GM12878 (cell line): ENCODE measurements around the gene ZNF423. TPM values are rescaled to one million over a fixed set of nuclear protein-coding genes. Genes with fewer than 3 reads are reported as not detected.

Experiments used
- ATAC-seq: fragments of 200-7000 bp; cut with Tn5 transposase; 3 replicates; pipeline ENCODE4 v1.9.1; 2020; ENCODE audit warnings: mild to moderate bottlenecking, moderate library complexity
- BruUV-seq: library from RNA; stranded (reverse); fragments of 400-500 nt; replicated peaks from 2 replicates; lab custom pipeline; 2021; lab: Mats Ljungman, UMichigan
- CTCF ChIA-PET: fragments of 300-600 bp; sonication (Branson Sonifier 250); formaldehyde crosslinking; extraction: SDS; loops from one replicate; lab custom pipeline; 2021; ENCODE audit warnings: inconsistent platforms; lab: Yijun Ruan, JAX
- POLR2A ChIA-PET: fragments of 350-600 bp; formaldehyde crosslinking; extraction: SDS; loops from one replicate; lab custom pipeline; 2021; ENCODE audit warnings: inconsistent platforms; lab: Charles Lee
- RAD21 ChIA-PET: fragments of 300-600 bp; sonication (Branson Sonifier 250); formaldehyde crosslinking; loops from one replicate; lab custom pipeline; 2023; ENCODE audit warnings: antibody characterized with exemption; ENCODE audit not compliant: unreplicated experiment; lab: Charles Lee
- SMC1A ChIA-PET: fragments of 300-600 bp; sonication (Branson Sonifier 250); formaldehyde crosslinking; loops from one replicate; lab custom pipeline; 2023; ENCODE audit not compliant: unreplicated experiment, uncharacterized antibody; lab: Charles Lee
- DNase-seq: peaks from one replicate; pipeline ENCODE4 v3.0.0-alpha.2; 2011; ENCODE audit warnings: low read depth, low spot score
- FAIRE-seq: peaks from 3 replicates; lab custom pipeline; 2011; peaks lifted over from hg19 to GRCh38; lab: Jason Lieb, UNC
- H2AFZ ChIP-seq: 2 replicates; pipeline ENCODE4 v1.6.0; 2011; ENCODE audit warnings: low read depth, low read length, control low read depth; ENCODE audit not compliant: control insufficient read depth
- H3K27ac ChIP-seq: 2 replicates; pipeline ENCODE4 v1.5.1; 2011; ENCODE audit warnings: control low read depth; ENCODE audit not compliant: control insufficient read depth, insufficient read depth
- H3K27me3 ChIP-seq, 2 experiments: replicated peaks in 1 of 2; 2 replicates each; pipeline versions ENCODE4 v1.6.0 to v1.6.1; 2011; ENCODE audit warnings: low read length in 1 of 2; ENCODE audit not compliant: control insufficient read depth in 2 of 2, insufficient read depth in 2 of 2
- H3K36me3 ChIP-seq, 2 experiments: 2 replicates each; pipeline ENCODE4 v1.5.1; 2011; ENCODE audit warnings: low read length in 1 of 2; ENCODE audit not compliant: control insufficient read depth in 2 of 2, insufficient read depth in 2 of 2
- H3K4me1 ChIP-seq: 2 replicates; pipeline ENCODE4 v1.6.1; 2011; ENCODE audit warnings: mild to moderate bottlenecking, low read length, moderate library complexity, mixed read lengths; ENCODE audit not compliant: control insufficient read depth, insufficient read depth
- H3K4me2 ChIP-seq: 2 replicates; pipeline ENCODE4 v1.6.0; 2011; ENCODE audit warnings: control low read depth; ENCODE audit not compliant: control insufficient read depth, insufficient read depth
- H3K4me3 ChIP-seq: fragments of 200-600 bp; sonication (generic); 2 replicates; pipeline ENCODE4 v1.5.1; 2016
- H3K79me2 ChIP-seq: 2 replicates; pipeline ENCODE4 v1.6.0; 2011; ENCODE audit warnings: low read length; ENCODE audit not compliant: control insufficient read depth, insufficient read depth
- H3K9ac ChIP-seq: 2 replicates; pipeline ENCODE4 v1.8.0; 2011; ENCODE audit warnings: low read length, control low read depth, mixed read lengths; ENCODE audit not compliant: control insufficient read depth, insufficient read depth
- H3K9me3 ChIP-seq: replicated peaks from 3 replicates; pipeline ENCODE4 v1.5.1; 2011; ENCODE audit warnings: mild to moderate bottlenecking, low read length; ENCODE audit not compliant: control insufficient read depth, insufficient read depth
- H4K20me1 ChIP-seq: 2 replicates; pipeline ENCODE4 v1.6.0; 2011; ENCODE audit not compliant: control insufficient read depth, insufficient read depth
- BRCA1 ChIP-seq: IDR thresholded peaks from 2 replicates; pipeline ENCODE4 v1.6.1; 2011; ENCODE audit warnings: low read depth, low read length, improper control_type of control experiment
- CBFB ChIP-seq: IDR thresholded peaks from 2 replicates; pipeline ENCODE4 v1.6.1; 2016; ENCODE audit warnings: antibody characterized with exemption, low read depth
- CBX5 ChIP-seq: sonication (generic); IDR thresholded peaks from 2 replicates; pipeline ENCODE4 v1.6.1; 2016; ENCODE audit warnings: low read depth, moderate library complexity, mild to moderate bottlenecking, inconsistent platforms
- CEBPB ChIP-seq, 2 experiments: fragments of 150-350 bp in 1 of 2; IDR thresholded peaks; 2 replicates each; pipeline ENCODE4 v1.6.1; 2012 to 2014; ENCODE audit warnings: low read depth in 2 of 2, low read length in 2 of 2, borderline replicate concordance in 1 of 2, inconsistent platforms in 1 of 2
- FOS ChIP-seq: IDR thresholded peaks from 3 replicates; pipeline ENCODE4 v1.6.1; 2011; ENCODE audit warnings: borderline replicate concordance; ENCODE audit not compliant: insufficient read length; ENCODE audit errors: extremely low read depth
- FOXM1 ChIP-seq: IDR thresholded peaks from 2 replicates; pipeline ENCODE4 v1.6.1; 2012; ENCODE audit warnings: low read depth, mild to moderate bottlenecking, inconsistent platforms, low read length, moderate library complexity
- GATAD2B ChIP-seq: fragments of 450-650 bp; conservative IDR thresholded peaks from 2 replicates; pipeline ENCODE4 v1.6.1; 2017; ENCODE audit warnings: low read depth, mild to moderate bottlenecking, moderate library complexity
- HDGF ChIP-seq: fragments of 450-650 bp; IDR thresholded peaks from 2 replicates; pipeline ENCODE4 v1.6.1; 2016; ENCODE audit warnings: antibody characterized with exemption
- MEF2A ChIP-seq: IDR thresholded peaks from 2 replicates; pipeline ENCODE4 v1.6.1; 2011; ENCODE audit warnings: low read depth, mild to moderate bottlenecking, low read length, moderate library complexity; ENCODE audit not compliant: insufficient read depth
- NBN ChIP-seq: fragments of 450-650 bp; IDR thresholded peaks from 2 replicates; pipeline ENCODE4 v1.6.1; 2016
- NR2C2 ChIP-seq: IDR thresholded peaks from 2 replicates; pipeline ENCODE4 v1.6.1; 2011; ENCODE audit warnings: borderline replicate concordance, low read depth; ENCODE audit not compliant: control insufficient read depth, insufficient read length
- NRF1 ChIP-seq: conservative IDR thresholded peaks from 2 replicates; pipeline ENCODE4 v1.6.1; 2011; ENCODE audit warnings: mild to moderate bottlenecking, low read depth, low read length, improper control_type of control experiment
- PML ChIP-seq: IDR thresholded peaks from 2 replicates; pipeline ENCODE4 v1.6.1; 2012; ENCODE audit warnings: low read length, inconsistent platforms
- RAD21 ChIP-seq: IDR thresholded peaks from 2 replicates; pipeline ENCODE4 v1.6.1; 2011; ENCODE audit warnings: mild to moderate bottlenecking, low read depth, low read length, moderate library complexity; ENCODE audit not compliant: insufficient read depth
- WRNIP1 ChIP-seq: IDR thresholded peaks from 2 replicates; pipeline ENCODE4 v1.6.1; 2011; ENCODE audit warnings: low read depth, low read length, improper control_type of control experiment, borderline replicate concordance
- WGBS: methylation state at CpG from one replicate; pipeline ENCODE4 v1.1.6; 2016; ENCODE audit warnings: low lambda C conversion rate; ENCODE audit not compliant: insufficient replicate concordance, insufficient coverage; ENCODE audit errors: missing lambda C conversion rate; 5-methylcytosine and 5-hydroxymethylcytosine counted together
- in situ Hi-C: fragments of 300-500 bp; cut with MboI; formaldehyde crosslinking; loops from 9 replicates; pipeline ENCODE4 v1.14.3; 2018; ENCODE audit warnings: mixed read lengths
- intact Hi-C: fragments of 100-400 bp; cut with micrococcal nuclease; formaldehyde crosslinking; loops from one replicate; pipeline ENCODE4 v1.14.2; 2022; ENCODE audit not compliant: unreplicated experiment
- polyA plus RNA-seq, 11 experiments: library from polyadenylated mRNA; depleted of rRNA in 4 of 11; unstranded in 6 of 11; stranded (reverse) in 5 of 11; fragments of >200 nt; fragmentation: Nextera tagmentation in 4 of 11; fragmentation: Illumina TruSeq in 1 of 11; extraction: Ambion mirVana in 4 of 11; extraction: Trizol in 1 of 11; gene quantifications; 1 replicate in 1 of 11; 2 replicates in 10 of 11; pipeline versions ENCODE4 v1.2.1 to v1.2.3, GENCODE V29; 2011 to 2016; ENCODE audit warnings: inconsistent platforms in 2 of 11, missing spikeins in 2 of 11, low read depth in 1 of 11
- total RNA-seq, 4 experiments: library from RNA; depleted of rRNA in 3 of 4; stranded (reverse); fragments of >200 nt in 3 of 4; fragmentation: Illumina TruSeq in 1 of 4; extraction: Trizol in 1 of 4; gene quantifications; 2 replicates each; pipeline versions ENCODE4 v1.2.1 to v1.2.3, GENCODE V29; 2013 to 2021
- TF ChIP-seq, protein P1 (sequence below): IDR thresholded peaks from 2 replicates; pipeline ENCODE4 v1.6.1; 2012; ENCODE audit warnings: low read depth, low read length, improper control_type of control experiment
- TF ChIP-seq, protein P2 (sequence below): fragments of 450-650 bp; IDR thresholded peaks from 2 replicates; pipeline ENCODE4 v1.6.1; 2016; ENCODE audit warnings: mild to moderate bottlenecking, moderate library complexity, borderline replicate concordance

The ZNF423 gene
- total and polyA plus RNA-seq, 10 of the 15 experiments (the other 5 are each of a cell fraction or from before 2014, with no cell fraction given), result 0.03 to 0.64 (median 0.10) TPM

DNA sequence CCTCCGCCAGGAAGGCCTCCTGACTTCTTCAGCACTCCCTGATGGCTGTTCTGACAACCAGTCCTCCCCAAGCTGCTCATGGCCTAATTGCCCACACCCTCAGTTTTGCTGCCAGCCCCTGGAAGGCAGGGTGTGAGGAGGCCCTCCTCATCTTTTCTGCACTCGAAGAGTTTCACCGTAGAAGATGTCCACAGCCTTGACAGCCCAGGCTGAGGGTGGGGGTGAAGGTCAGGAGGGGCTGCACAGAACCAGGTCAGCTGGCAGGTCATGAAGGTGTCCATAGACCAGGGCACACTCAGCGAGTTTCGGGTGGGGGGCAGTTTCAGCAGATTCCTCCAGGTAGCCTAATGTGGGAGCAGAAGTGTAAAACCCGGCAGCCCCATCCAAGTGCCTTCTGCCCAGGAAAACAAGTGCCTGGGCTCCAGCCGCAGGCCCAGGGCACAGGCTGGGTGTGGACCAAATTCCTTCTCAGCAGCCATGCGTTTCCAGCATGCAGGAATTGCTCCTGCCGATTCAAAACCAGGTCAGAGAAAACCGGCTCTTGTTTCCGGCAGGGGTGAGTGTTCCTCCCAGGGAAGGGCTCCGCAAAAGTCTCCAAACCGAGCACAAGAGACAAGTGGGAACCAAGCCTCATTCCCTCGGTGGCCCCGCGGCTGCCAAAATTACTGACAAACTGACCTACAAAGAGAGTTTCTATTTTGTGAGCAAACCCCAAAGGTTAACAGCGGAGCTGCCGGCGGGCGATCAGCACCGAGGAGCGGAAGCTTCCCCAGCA lies 253.5 kb downstream of the ZNF423 start:
- no peak for FAIRE-seq
- in situ Hi-C loops (no loop called here), intact Hi-C loops (no loop called here)
- Histone ChIP-seq H3K79me2 (no peaks in the 10 kb centered on the region), H3K4me1 (peaks cover 25% of the 10 kb centered on the region), H3K4me2 (no peak overlapping the region), H3K9me3 (no peaks in the 10 kb centered on the region), H3K9ac (no peak overlapping the region), H2AFZ (no peak overlapping the region), H3K4me3 (no peak overlapping the region), H3K36me3 (no peaks in the 10 kb centered on the region), H3K27me3 (no peaks in the 10 kb centered on the region), H4K20me1 (no peaks in the 10 kb centered on the region), H3K27ac (no peak overlapping the region)
- DNase-seq, result no peak
- POLR2A ChIA-PET, result no interaction called here
- CTCF ChIA-PET, result no interaction called here
- WGBS, result 63% methylated on average over 22 of the region's 22 CpGs
- SMC1A ChIA-PET, result no interaction called here
- RAD21 ChIA-PET, result no interaction called here
- no TSS peak for BruUV-seq
- ATAC-seq, result no peak
- TF ChIP-seq FOS (no peak), NR2C2 (no peak), PML (no peak), BRCA1 (no peak), NBN (no peak), CBX5 (no peak), NRF1 (no peak), FOXM1 (no peak), MEF2A (no peak), WRNIP1 (no peak), HDGF (no peak), CEBPB (IDR thresholded peaks at IDR 0.05; ENCODE audit: borderline replicate concordance in 1 of 2, low read depth in 2 of 2, low read length in 2 of 2) (no peak), GATAD2B (no peak), RAD21 (no peak), CBFB (no peak)
- TF ChIP-seq, protein P1, sequence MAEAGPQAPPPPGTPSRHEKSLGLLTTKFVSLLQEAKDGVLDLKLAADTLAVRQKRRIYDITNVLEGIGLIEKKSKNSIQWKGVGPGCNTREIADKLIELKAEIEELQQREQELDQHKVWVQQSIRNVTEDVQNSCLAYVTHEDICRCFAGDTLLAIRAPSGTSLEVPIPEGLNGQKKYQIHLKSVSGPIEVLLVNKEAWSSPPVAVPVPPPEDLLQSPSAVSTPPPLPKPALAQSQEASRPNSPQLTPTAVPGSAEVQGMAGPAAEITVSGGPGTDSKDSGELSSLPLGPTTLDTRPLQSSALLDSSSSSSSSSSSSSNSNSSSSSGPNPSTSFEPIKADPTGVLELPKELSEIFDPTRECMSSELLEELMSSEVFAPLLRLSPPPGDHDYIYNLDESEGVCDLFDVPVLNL, result no peak
- TF ChIP-seq, protein P2, sequence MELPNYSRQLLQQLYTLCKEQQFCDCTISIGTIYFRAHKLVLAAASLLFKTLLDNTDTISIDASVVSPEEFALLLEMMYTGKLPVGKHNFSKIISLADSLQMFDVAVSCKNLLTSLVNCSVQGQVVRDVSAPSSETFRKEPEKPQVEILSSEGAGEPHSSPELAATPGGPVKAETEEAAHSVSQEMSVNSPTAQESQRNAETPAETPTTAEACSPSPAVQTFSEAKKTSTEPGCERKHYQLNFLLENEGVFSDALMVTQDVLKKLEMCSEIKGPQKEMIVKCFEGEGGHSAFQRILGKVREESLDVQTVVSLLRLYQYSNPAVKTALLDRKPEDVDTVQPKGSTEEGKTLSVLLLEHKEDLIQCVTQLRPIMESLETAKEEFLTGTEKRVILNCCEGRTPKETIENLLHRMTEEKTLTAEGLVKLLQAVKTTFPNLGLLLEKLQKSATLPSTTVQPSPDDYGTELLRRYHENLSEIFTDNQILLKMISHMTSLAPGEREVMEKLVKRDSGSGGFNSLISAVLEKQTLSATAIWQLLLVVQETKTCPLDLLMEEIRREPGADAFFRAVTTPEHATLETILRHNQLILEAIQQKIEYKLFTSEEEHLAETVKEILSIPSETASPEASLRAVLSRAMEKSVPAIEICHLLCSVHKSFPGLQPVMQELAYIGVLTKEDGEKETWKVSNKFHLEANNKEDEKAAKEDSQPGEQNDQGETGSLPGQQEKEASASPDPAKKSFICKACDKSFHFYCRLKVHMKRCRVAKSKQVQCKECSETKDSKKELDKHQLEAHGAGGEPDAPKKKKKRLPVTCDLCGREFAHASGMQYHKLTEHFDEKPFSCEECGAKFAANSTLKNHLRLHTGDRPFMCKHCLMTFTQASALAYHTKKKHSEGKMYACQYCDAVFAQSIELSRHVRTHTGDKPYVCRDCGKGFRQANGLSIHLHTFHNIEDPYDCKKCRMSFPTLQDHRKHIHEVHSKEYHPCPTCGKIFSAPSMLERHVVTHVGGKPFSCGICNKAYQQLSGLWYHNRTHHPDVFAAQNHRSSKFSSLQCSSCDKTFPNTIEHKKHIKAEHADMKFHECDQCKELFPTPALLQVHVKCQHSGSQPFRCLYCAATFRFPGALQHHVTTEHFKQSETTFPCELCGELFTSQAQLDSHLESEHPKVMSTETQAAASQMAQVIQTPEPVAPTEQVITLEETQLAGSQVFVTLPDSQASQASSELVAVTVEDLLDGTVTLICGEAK, result no peak
